ENCODE measurements around the gene TLCD1. TPM values are rescaled to one million over a fixed set of nuclear protein-coding genes. Genes with fewer than 3 reads are reported as not detected.

Gene TLCD1
- polyA plus RNA-seq, 2 of the 4 experiments (the other 2 are of a cell fraction), result 36.7 to 83.3 TPM

DNA sequence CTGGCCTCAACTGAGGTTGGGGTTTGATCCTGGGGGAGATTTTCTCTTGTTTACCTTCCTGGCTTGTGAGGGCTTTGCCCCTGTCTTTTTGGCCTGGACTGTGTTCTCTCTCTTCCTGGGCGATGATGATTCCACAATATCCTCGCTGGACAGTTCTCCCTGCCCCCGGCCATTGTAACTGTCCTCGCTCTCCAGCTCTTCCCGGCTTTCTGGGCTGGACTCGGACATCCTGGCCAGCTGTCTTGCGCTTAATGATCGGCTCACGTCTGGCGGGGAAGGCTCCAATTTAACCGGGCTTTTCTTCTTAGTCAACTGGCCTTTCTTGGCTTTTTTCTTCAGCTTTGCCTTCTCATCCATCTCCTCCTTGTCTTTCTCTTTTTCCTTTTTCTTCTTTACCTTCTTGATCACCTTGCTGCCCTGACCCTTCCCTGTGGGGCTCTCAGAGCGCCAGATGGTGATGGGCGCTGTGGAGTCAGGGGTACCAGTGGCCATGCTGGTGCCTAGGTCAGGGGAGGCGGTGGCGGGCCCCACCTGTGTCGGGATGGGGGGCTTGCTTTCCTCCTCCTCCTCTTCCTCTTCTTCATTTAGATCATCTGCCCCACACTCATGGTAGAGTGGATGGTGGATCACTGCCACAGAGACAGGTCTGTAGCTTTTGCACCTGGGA, 22.3 kb downstream of the TLCD1 start:
- FAIRE-seq (no peak), ATAC-seq (no peak), DNase-seq (ENCODE audit: low read depth in 1 of 2, low spot score in 1 of 2) (no peak)
- POLR2A ChIA-PET, result interaction anchor here (2.3 to 2.4 kb wide), 2 partner anchors 8 to 16 kb away, joined by 9 to 15 read pairs; partner anchors contain the start of genes PROCA1 and RPL23A
- WGBS (ENCODE audit: missing lambda C conversion rate), result 90% methylated on average over 15 of the region's 16 CpGs
- Histone ChIP-seq H3K4me2 (no peak overlapping the region), H3K4me3 (no peak overlapping the region), H3K27ac (no peak overlapping the region), H3K4me1 (peaks cover 9% of the 10 kb centered on the region), H3K9me3 (no peaks in the 10 kb centered on the region)
- CTCF ChIA-PET, result interaction anchor here (1.9 to 31.4 kb wide), 4 partner anchors 5 to 57 kb away, joined by 6 to 335 read pairs (median 171); partner anchors contain the start of gene PROCA1
- TF ChIP-seq SMC3 (IDR thresholded peaks at IDR 0.05) (no peak), SREBF2 (IDR thresholded peaks at IDR 0.05) (no peak), NR3C1 (IDR thresholded peaks at IDR 0.05) (no peak), EHF (CRISPR knock-in tag; IDR thresholded peaks at IDR 0.05) (no peak), CEBPB (IDR thresholded peaks at IDR 0.05) (no peak), NPAS2 (CRISPR knock-in tag; IDR thresholded peaks at IDR 0.05; ENCODE audit: borderline replicate concordance) (no peak), PHF8 (IDR thresholded peaks at IDR 0.05; ENCODE audit: borderline replicate concordance, low read depth) (no peak), POLR2A (IDR thresholded peaks at IDR 0.05; ENCODE audit: low read length) (no peak), FOXS1 (CRISPR knock-in tag; IDR thresholded peaks at IDR 0.05) (no peak), RAD21 (conservative IDR thresholded peaks at IDR 0.05 in 1 of 2, IDR thresholded peaks at IDR 0.05 in 1 of 2) (no peak), KDM1A (IDR thresholded peaks at IDR 0.05; ENCODE audit: low read depth) (no peak), RNF2 (IDR thresholded peaks at IDR 0.05; ENCODE audit: borderline replicate concordance, low read depth) (no peak), ESRRA (IDR thresholded peaks at IDR 0.05; ENCODE audit: borderline replicate concordance, low read length) (no peak), MYC (IDR thresholded peaks at IDR 0.05; ENCODE audit: borderline replicate concordance, low read length) (no peak)
- TF ChIP-seq, protein P1, sequence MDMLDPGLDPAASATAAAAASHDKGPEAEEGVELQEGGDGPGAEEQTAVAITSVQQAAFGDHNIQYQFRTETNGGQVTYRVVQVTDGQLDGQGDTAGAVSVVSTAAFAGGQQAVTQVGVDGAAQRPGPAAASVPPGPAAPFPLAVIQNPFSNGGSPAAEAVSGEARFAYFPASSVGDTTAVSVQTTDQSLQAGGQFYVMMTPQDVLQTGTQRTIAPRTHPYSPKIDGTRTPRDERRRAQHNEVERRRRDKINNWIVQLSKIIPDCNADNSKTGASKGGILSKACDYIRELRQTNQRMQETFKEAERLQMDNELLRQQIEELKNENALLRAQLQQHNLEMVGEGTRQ (IDR thresholded peaks at IDR 0.05), result no peak

DNA sequence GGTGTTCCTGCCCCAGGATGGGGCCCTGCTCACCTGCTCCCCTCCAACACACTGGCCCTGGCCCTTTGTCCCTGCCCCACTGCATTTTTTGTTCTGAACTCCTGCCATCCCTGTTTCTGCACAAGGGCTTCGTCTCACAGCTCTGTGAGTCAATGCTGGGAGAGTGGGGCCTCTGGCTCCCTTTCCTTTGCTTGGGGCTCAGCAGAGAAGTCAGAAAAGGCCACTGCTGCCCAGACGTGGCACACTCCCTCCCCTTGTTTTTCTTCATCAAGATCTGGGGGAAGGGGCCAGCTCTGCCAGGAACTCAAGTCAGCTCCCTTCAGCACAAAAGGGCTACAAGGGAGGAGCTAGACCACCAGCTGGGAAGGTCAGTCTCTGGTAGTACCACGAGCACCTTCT, 23.3 kb downstream of the TLCD1 start:
- no peak overlapping the region for H3K4me3 ChIP-seq
- peaks cover 19% of the 10 kb centered on the region for H3K4me1 ChIP-seq
- H3K4me2 ChIP-seq, result no peak overlapping the region
- no peak overlapping the region for H3K27ac ChIP-seq
- DNase-seq (ENCODE audit: low read depth in 1 of 2, low spot score in 1 of 2), result no peak
- H3K9me3 ChIP-seq, result no peaks in the 10 kb centered on the region
- ATAC-seq, result no peak
- ChIA-PET POLR2A (interaction anchor here (1.5 to 2.3 kb wide), 2 partner anchors 9 to 17 kb away, joined by 7 to 15 read pairs; partner anchors contain the start of genes PROCA1 and RPL23A), CTCF (interaction anchor here (0.9 to 31.4 kb wide), 6 partner anchors 6 to 415 kb away, joined by 3 to 335 read pairs (median 5); partner anchors contain the start of gene PROCA1)
- FAIRE-seq, result no peak
- WGBS (ENCODE audit: missing lambda C conversion rate), result 63% methylated on average over 3 of the region's 3 CpGs
- TF ChIP-seq, protein P2, sequence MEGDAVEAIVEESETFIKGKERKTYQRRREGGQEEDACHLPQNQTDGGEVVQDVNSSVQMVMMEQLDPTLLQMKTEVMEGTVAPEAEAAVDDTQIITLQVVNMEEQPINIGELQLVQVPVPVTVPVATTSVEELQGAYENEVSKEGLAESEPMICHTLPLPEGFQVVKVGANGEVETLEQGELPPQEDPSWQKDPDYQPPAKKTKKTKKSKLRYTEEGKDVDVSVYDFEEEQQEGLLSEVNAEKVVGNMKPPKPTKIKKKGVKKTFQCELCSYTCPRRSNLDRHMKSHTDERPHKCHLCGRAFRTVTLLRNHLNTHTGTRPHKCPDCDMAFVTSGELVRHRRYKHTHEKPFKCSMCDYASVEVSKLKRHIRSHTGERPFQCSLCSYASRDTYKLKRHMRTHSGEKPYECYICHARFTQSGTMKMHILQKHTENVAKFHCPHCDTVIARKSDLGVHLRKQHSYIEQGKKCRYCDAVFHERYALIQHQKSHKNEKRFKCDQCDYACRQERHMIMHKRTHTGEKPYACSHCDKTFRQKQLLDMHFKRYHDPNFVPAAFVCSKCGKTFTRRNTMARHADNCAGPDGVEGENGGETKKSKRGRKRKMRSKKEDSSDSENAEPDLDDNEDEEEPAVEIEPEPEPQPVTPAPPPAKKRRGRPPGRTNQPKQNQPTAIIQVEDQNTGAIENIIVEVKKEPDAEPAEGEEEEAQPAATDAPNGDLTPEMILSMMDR (IDR thresholded peaks at IDR 0.05), result no peak
- TF ChIP-seq FOXS1 (CRISPR knock-in tag; IDR thresholded peaks at IDR 0.05) (no peak), KDM5A (IDR thresholded peaks at IDR 0.05) (no peak), EHMT2 (IDR thresholded peaks at IDR 0.05; ENCODE audit: low read depth) (no peak), POLR2A (IDR thresholded peaks at IDR 0.05; ENCODE audit: low read length) (no peak), RARB (CRISPR knock-in tag; IDR thresholded peaks at IDR 0.05) (no peak), POLR2AphosphoS2 (conservative IDR thresholded peaks at IDR 0.05; ENCODE audit: low read length) (no peak), TFCP2L1 (CRISPR knock-in tag; IDR thresholded peaks at IDR 0.05) (no peak), HOXB13 (CRISPR knock-in tag; IDR thresholded peaks at IDR 0.05; ENCODE audit: low read depth) (no peak), FOSL2 (IDR thresholded peaks at IDR 0.05) (no peak), FOSL2 (CRISPR knock-in tag; IDR thresholded peaks at IDR 0.05) (no peak), CBX2 (IDR thresholded peaks at IDR 0.05; ENCODE audit: borderline replicate concordance, low read depth) (no peak), ZSCAN20 (CRISPR knock-in tag; IDR thresholded peaks at IDR 0.05) (no peak), RFX5 (IDR thresholded peaks at IDR 0.05) (no peak)
- TF ChIP-seq, protein P3, sequence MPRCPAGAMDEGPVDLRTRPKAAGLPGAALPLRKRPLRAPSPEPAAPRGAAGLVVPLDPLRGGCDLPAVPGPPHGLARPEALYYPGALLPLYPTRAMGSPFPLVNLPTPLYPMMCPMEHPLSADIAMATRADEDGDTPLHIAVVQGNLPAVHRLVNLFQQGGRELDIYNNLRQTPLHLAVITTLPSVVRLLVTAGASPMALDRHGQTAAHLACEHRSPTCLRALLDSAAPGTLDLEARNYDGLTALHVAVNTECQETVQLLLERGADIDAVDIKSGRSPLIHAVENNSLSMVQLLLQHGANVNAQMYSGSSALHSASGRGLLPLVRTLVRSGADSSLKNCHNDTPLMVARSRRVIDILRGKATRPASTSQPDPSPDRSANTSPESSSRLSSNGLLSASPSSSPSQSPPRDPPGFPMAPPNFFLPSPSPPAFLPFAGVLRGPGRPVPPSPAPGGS (IDR thresholded peaks at IDR 0.05), result no peak
